ENCODE results near the gene SRPK1. TPM values are rescaled to one million over a fixed set of nuclear protein-coding genes. Genes with fewer than 3 reads are reported as not detected.
A peak's percentile ranks its signal among the peaks of the same experiment; 100 is the strongest.

SRPK1 gene
- total and polyA plus RNA-seq, 4 donors: 33.1 to 55.5 (median 42.3) TPM

DNA sequence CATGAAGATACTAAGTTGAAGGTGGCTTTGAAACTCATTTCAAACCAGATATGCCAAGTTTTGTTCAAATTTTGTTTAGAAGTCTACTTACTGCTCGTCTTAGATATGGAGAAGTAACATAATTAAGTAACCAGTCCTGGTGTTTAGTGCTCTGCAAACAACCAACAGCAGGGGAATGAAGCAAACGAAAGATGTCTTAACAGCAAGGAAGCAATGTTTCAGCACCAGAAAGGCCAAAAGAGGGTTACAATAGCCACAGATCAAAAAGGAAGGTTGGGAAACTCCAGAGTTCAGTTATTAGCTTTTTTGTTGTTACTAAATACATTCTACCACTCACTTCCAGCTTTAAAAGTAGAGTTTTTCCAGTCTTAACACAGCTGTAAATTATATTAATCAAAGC is 70.7 kb downstream of the SRPK1 start:
- Histone ChIP-seq H3K36me3 (ENCODE audit: control insufficient read depth, insufficient read depth, low read length) (peaks cover 2% of the 10 kb centered on the region), H3K4me3 (ENCODE audit: low read depth, low read length) (no peak overlapping the region), H3K27ac (ENCODE audit: low read depth, low read length) (no peak overlapping the region), H3K9me3 (ENCODE audit: control insufficient read depth, insufficient read depth, low read length) (no peaks in the 10 kb centered on the region), H3K4me1 (ENCODE audit: control insufficient read depth, insufficient read depth, low read length) (no peaks in the 10 kb centered on the region), H3K27me3 (ENCODE audit: control insufficient read depth, insufficient read depth, low read length) (no peaks in the 10 kb centered on the region)
- WGBS (ENCODE audit: insufficient coverage): 100% methylated on average over 1 of the region's 2 CpGs
- no peak for DNase-seq (ENCODE audit: low read depth in 4 of 6, low spot score in 6 of 6)

DNA sequence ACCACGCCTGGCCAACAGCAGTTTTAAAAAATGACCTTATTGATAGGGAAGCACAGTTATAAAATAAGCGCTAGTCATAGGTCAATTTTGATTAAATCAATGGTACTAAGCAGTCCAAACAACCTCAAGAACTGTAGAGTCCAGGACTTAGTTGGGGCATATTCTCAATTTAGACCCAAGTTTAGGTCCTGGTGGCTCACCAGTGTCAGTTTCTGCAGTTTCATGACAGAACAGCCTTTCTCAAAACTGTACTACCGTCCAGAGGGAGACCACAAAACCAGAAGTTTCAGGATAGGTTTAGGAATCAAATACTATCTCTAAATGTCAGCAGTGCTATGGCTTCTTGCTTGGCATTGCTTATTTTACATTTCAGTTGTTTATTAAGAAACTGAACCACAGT is 76.6 kb downstream of the SRPK1 start:
- no peak for DNase-seq (ENCODE audit: low read depth in 4 of 6, low spot score in 6 of 6)
- H3K36me3 ChIP-seq (ENCODE audit: control insufficient read depth, insufficient read depth, low read length): peaks cover 8% of the 10 kb centered on the region
- H3K27ac ChIP-seq (ENCODE audit: low read depth, low read length): no peak overlapping the region
- H3K4me3 ChIP-seq (ENCODE audit: low read depth, low read length): no peak overlapping the region
- WGBS (ENCODE audit: insufficient coverage): 100% methylated on average over 1 of the region's 3 CpGs
- H3K9me3 ChIP-seq (ENCODE audit: control insufficient read depth, insufficient read depth, low read length): no peaks in the 10 kb centered on the region
- H3K27me3 ChIP-seq (ENCODE audit: control insufficient read depth, insufficient read depth, low read length): no peaks in the 10 kb centered on the region
- H3K4me1 ChIP-seq (ENCODE audit: control insufficient read depth, insufficient read depth, low read length): no peaks in the 10 kb centered on the region

DNA sequence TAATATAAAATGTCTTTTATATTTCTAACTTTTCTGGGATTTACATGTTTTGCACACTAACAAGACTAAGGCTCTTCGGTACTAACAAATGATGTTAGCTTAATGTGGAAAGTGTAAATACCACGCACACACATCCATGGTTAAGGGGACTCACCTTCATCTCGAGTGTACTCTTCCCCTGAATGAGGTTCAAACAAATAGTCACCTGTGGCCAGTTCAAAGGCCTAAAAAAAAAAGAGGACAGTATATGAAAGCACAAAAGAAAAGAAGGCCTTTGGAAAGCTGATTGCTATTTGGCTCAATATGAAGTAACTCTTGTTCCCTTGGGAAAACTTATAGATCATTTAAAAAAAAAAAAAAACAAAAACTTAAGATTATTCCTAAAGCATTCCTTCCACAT is 78.5 kb downstream of the SRPK1 start:
- Histone ChIP-seq H3K27me3 (ENCODE audit: control insufficient read depth, insufficient read depth, low read length) (no peaks in the 10 kb centered on the region), H3K36me3 (ENCODE audit: control insufficient read depth, insufficient read depth, low read length) (peaks cover 12% of the 10 kb centered on the region), H3K4me1 (ENCODE audit: control insufficient read depth, insufficient read depth, low read length) (no peaks in the 10 kb centered on the region), H3K27ac (ENCODE audit: low read depth, low read length) (no peak overlapping the region), H3K9me3 (ENCODE audit: control insufficient read depth, insufficient read depth, low read length) (no peaks in the 10 kb centered on the region), H3K4me3 (ENCODE audit: low read depth, low read length) (no peak overlapping the region)
- DNase-seq (ENCODE audit: low read depth in 4 of 6, low spot score in 6 of 6): no peak
- WGBS (ENCODE audit: insufficient coverage): no CpG with 5 or more reads among the region's 3 CpGs

DNA sequence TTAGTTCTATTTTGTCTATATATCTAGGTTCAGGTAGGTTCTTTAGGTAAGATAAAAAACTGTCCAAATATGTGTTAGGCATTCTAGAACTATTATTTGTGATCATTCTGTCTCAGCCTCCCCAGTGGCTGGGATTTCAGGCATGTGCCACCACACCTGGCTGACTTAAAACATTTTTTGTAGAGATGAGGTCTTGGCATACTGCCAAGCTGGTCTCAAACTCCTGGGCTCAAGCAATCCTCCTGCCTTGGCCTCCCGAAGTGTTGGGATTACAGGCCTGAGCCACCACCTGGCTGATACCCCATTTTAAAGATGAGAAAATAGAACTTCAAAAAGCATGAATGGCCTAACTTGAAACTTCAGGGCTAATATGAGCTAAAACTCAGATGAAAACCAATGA is 81.9 kb downstream of the SRPK1 start:
- H3K27ac ChIP-seq (ENCODE audit: low read depth, low read length): no peak overlapping the region

GRCh38 chr6:35833536-35833935 is 87.4 kb downstream of the SRPK1 start:
- WGBS (ENCODE audit: insufficient coverage): 91% methylated on average over 4 of the region's 7 CpGs
- Histone ChIP-seq H3K4me1 (ENCODE audit: control insufficient read depth, insufficient read depth, low read length) (no peaks in the 10 kb centered on the region), H3K4me3 (ENCODE audit: low read depth, low read length) (no peak overlapping the region), H3K36me3 (ENCODE audit: control insufficient read depth, insufficient read depth, low read length) (peaks cover 8% of the 10 kb centered on the region), H3K9me3 (ENCODE audit: control insufficient read depth, insufficient read depth, low read length) (peaks cover 2% of the 10 kb centered on the region), H3K27ac (ENCODE audit: low read depth, low read length) (no peak overlapping the region), H3K27me3 (ENCODE audit: control insufficient read depth, insufficient read depth, low read length) (no peaks in the 10 kb centered on the region)
- DNase-seq (ENCODE audit: low read depth in 4 of 6, low spot score in 6 of 6): no peak

More for the DNA sequence above, 81.9 kb downstream of the SRPK1 start:
- WGBS (ENCODE audit: insufficient coverage): 100% methylated on average over 1 of the region's 1 CpG
- no peak for DNase-seq (ENCODE audit: low read depth in 4 of 6, low spot score in 6 of 6)
- no peaks in the 10 kb centered on the region for H3K27me3 ChIP-seq (ENCODE audit: control insufficient read depth, insufficient read depth, low read length)
- H3K4me3 ChIP-seq (ENCODE audit: low read depth, low read length): no peak overlapping the region
- H3K36me3 ChIP-seq (ENCODE audit: control insufficient read depth, insufficient read depth, low read length): peaks cover 15% of the 10 kb centered on the region
- no peaks in the 10 kb centered on the region for H3K4me1 ChIP-seq (ENCODE audit: control insufficient read depth, insufficient read depth, low read length)
- no peaks in the 10 kb centered on the region for H3K9me3 ChIP-seq (ENCODE audit: control insufficient read depth, insufficient read depth, low read length)

GRCh38 chr6:35831257-35832007 is 89.5 kb downstream of the SRPK1 start:
- H3K27ac ChIP-seq (ENCODE audit: low read depth, low read length): no peak overlapping the region
- 86% methylated on average over 2 of the region's 5 CpGs for WGBS (ENCODE audit: insufficient coverage)

DNA sequence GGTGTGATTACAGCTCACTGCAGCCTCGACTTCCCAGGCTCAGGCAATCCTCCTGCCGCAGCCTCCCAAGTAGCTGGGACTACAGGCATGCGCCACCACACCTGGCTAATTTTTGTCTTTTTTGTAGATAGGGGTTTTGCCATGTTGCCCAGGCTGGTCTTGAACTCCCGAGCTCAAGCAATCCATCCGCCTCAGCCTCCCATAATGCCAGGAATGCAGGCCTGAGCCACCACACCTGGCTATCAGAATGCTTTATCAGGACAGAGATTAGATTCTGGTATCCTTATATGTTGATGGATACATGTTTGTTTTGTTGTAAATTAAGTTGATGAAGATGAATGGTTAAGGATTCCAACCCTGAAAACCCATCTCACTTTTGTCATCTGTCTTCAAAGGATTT is 91.6 kb downstream of the SRPK1 start:
- Histone ChIP-seq H3K27ac (ENCODE audit: low read depth, low read length) (no peak overlapping the region), H3K4me1 (ENCODE audit: control insufficient read depth, insufficient read depth, low read length) (no peaks in the 10 kb centered on the region), H3K36me3 (ENCODE audit: control insufficient read depth, insufficient read depth, low read length) (no peaks in the 10 kb centered on the region), H3K4me3 (ENCODE audit: low read depth, low read length) (no peak overlapping the region), H3K9me3 (ENCODE audit: control insufficient read depth, insufficient read depth, low read length) (peaks cover 2% of the 10 kb centered on the region), H3K27me3 (ENCODE audit: control insufficient read depth, insufficient read depth, low read length) (no peaks in the 10 kb centered on the region)
- DNase-seq (ENCODE audit: low read depth in 4 of 6, low spot score in 6 of 6): no peak
- WGBS (ENCODE audit: insufficient coverage): 97% methylated on average over 3 of the region's 5 CpGs

More at GRCh38 chr6:35831257-35832007, 89.5 kb downstream of the SRPK1 start:
- no peaks in the 10 kb centered on the region for H3K4me1 ChIP-seq (ENCODE audit: control insufficient read depth, insufficient read depth, low read length)
- DNase-seq (ENCODE audit: low read depth in 4 of 6, low spot score in 6 of 6): no peak
- peaks cover 2% of the 10 kb centered on the region for H3K9me3 ChIP-seq (ENCODE audit: control insufficient read depth, insufficient read depth, low read length)
- H3K4me3 ChIP-seq (ENCODE audit: low read depth, low read length): no peak overlapping the region
- H3K27me3 ChIP-seq (ENCODE audit: control insufficient read depth, insufficient read depth, low read length): no peaks in the 10 kb centered on the region
- H3K36me3 ChIP-seq (ENCODE audit: control insufficient read depth, insufficient read depth, low read length): peaks cover 3% of the 10 kb centered on the region

DNA sequence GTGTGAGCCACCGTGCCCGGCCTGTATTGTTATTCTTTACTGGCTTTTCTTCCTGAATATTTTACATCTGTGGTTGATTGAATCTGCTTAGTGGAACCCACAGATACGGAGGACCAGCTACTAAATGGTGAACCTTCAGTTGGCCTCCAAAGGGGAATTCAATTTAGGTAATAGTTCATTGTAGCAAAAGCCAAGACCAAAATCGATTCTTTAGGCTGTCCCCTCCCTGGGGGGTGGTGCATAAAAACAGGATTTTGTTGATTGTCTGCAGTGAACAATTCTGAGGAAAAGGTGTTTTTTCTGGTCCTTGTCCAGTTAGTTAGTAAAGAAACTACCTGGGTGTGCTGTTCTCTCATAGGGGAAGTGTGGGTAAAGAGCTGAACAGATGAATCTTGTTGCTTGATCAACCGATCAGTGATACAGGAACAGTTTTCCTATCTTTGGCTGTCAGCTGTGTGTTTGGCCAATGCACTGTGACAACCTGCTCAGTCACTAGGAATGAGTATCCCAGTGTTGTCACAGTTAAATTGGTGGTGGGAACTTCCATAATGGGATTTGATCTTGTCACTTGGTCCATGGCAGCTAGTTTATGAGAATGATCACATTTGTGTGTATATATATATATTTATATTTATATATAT is 96.2 kb downstream of the SRPK1 start:
- no peak for DNase-seq (ENCODE audit: low read depth in 4 of 6, low spot score in 6 of 6)
- WGBS (ENCODE audit: insufficient coverage): 80% methylated on average over 5 of the region's 5 CpGs
- no peaks in the 10 kb centered on the region for H3K36me3 ChIP-seq (ENCODE audit: control insufficient read depth, insufficient read depth, low read length)
- no peak overlapping the region for H3K4me3 ChIP-seq (ENCODE audit: low read depth, low read length)
- peaks cover 2% of the 10 kb centered on the region for H3K9me3 ChIP-seq (ENCODE audit: control insufficient read depth, insufficient read depth, low read length)
- no peaks in the 10 kb centered on the region for H3K27me3 ChIP-seq (ENCODE audit: control insufficient read depth, insufficient read depth, low read length)
- H3K27ac ChIP-seq (ENCODE audit: low read depth, low read length): no peak overlapping the region
- H3K4me1 ChIP-seq (ENCODE audit: control insufficient read depth, insufficient read depth, low read length): no peaks in the 10 kb centered on the region

GRCh38 chr6:35823601-35824000 is 97.3 kb downstream of the SRPK1 start:
- Histone ChIP-seq H3K27me3 (ENCODE audit: control insufficient read depth, insufficient read depth, low read length) (no peaks in the 10 kb centered on the region), H3K9me3 (ENCODE audit: control insufficient read depth, insufficient read depth, low read length) (no peaks in the 10 kb centered on the region), H3K4me1 (ENCODE audit: control insufficient read depth, insufficient read depth, low read length) (no peaks in the 10 kb centered on the region), H3K36me3 (ENCODE audit: control insufficient read depth, insufficient read depth, low read length) (no peaks in the 10 kb centered on the region), H3K27ac (ENCODE audit: low read depth, low read length) (no peak overlapping the region), H3K4me3 (ENCODE audit: low read depth, low read length) (no peak overlapping the region)
- no CpG with 5 or more reads among the region's 2 CpGs for WGBS (ENCODE audit: insufficient coverage)
- peak in 1 of 6 donors; percentile 45 for DNase-seq (ENCODE audit: low read depth in 4 of 6, low spot score in 6 of 6)

GRCh38 chr6:35817515-35817914 is 103.4 kb downstream of the SRPK1 start:
- no peak overlapping the region for H3K27ac ChIP-seq (ENCODE audit: low read depth, low read length)
- no peaks in the 10 kb centered on the region for H3K4me1 ChIP-seq (ENCODE audit: control insufficient read depth, insufficient read depth, low read length)
- H3K4me3 ChIP-seq (ENCODE audit: low read depth, low read length): no peak overlapping the region
- H3K27me3 ChIP-seq (ENCODE audit: control insufficient read depth, insufficient read depth, low read length): no peaks in the 10 kb centered on the region
- DNase-seq (ENCODE audit: low read depth in 4 of 6, low spot score in 6 of 6): no peak
- peaks cover 2% of the 10 kb centered on the region for H3K36me3 ChIP-seq (ENCODE audit: control insufficient read depth, insufficient read depth, low read length)
- no peaks in the 10 kb centered on the region for H3K9me3 ChIP-seq (ENCODE audit: control insufficient read depth, insufficient read depth, low read length)

Measured in spinal cord (tissue), 10 donors.